ENCODE data around the gene DMRT3. TPM values are rescaled to one million over a fixed set of nuclear protein-coding genes. Genes with fewer than 3 reads are reported as not detected.
"Not testable (repeated sequence)": the region's sequence is repeated elsewhere in the genome, so short reads cannot be mapped to it uniquely, and the experiment has no call there.

The DMRT3 gene
- total RNA-seq, 2 experiments from 2014 or later, result not detected

GRCh38 chr9:998299-999110 lies 22.1 kb downstream of the DMRT3 start:
- H3K36me3 Mint-ChIP-seq (ENCODE audit: low read depth); H3K27me3 Mint-ChIP-seq; H3K9me3 Mint-ChIP-seq; H3K4me1 Mint-ChIP-seq; H3K4me3 Mint-ChIP-seq; DNase-seq; H3K27ac Mint-ChIP-seq; POLR2A ChIA-PET: not testable (repeated sequence)
- CTCF ChIA-PET, result interaction anchor here (0.9 to 7.1 kb wide), 6 partner anchors 9 to 106 kb away, joined by 3 to 78 read pairs (median 3); no protein-coding TSS in a partner anchor

- Mint-ChIP-seq H3K4me1 (peaks cover 7% of the 10 kb centered on the region), H3K9me3 (peaks cover 1% of the 10 kb centered on the region), H3K4me3 (no peak overlapping the region), H3K36me3 (ENCODE audit: low read depth) (no peaks in the 10 kb centered on the region), H3K27ac (no peak overlapping the region), H3K27me3 (no peaks in the 10 kb centered on the region)
- POLR2A ChIA-PET, result no interaction called here
- no peak for DNase-seq
- CTCF ChIA-PET, result interaction anchor here (1.0 to 7.1 kb wide), 3 partner anchors 8 to 110 kb away, joined by 3 to 78 read pairs (median 19); no protein-coding TSS in a partner anchor
Observed at GRCh38 chr9:1001838-1002237, 25.4 kb downstream of the DMRT3 start.

GRCh38 chr9:1002678-1003077 lies 26.2 kb downstream of the DMRT3 start:
- ChIA-PET CTCF (interaction anchor here (7.1 kb wide), 1 partner anchor 110 kb away, joined by 78 read pairs; no protein-coding TSS in a partner anchor), POLR2A (no interaction called here)
- Mint-ChIP-seq H3K4me1 (peaks cover 7% of the 10 kb centered on the region), H3K27ac (no peak overlapping the region), H3K27me3 (peaks cover 3% of the 10 kb centered on the region), H3K4me3 (no peak overlapping the region), H3K36me3 (ENCODE audit: low read depth) (no peaks in the 10 kb centered on the region), H3K9me3 (peaks cover 1% of the 10 kb centered on the region)
- DNase-seq, result no peak

GRCh38 chr9:1005043-1005667 lies 28.7 kb downstream of the DMRT3 start:
- no peak overlapping the region for H3K4me3 Mint-ChIP-seq

GRCh38 chr9:1007312-1007711 lies 30.9 kb downstream of the DMRT3 start:
- no peak overlapping the region for H3K4me3 Mint-ChIP-seq
- no peak overlapping the region for H3K27ac Mint-ChIP-seq
- peaks cover 12% of the 10 kb centered on the region for H3K27me3 Mint-ChIP-seq
- H3K4me1 Mint-ChIP-seq, result peaks cover 16% of the 10 kb centered on the region
- POLR2A ChIA-PET, result no interaction called here
- no peak for DNase-seq
- H3K36me3 Mint-ChIP-seq (ENCODE audit: low read depth), result no peaks in the 10 kb centered on the region
- CTCF ChIA-PET, result interaction anchor here (0.5 to 3.6 kb wide), 4 partner anchors 111 to 660 kb away, joined by 3 to 28 read pairs (median 4); no protein-coding TSS in a partner anchor
- no peaks in the 10 kb centered on the region for H3K9me3 Mint-ChIP-seq

More at GRCh38 chr9:1005043-1005667, 28.7 kb downstream of the DMRT3 start:
- peaks cover 16% of the 10 kb centered on the region for H3K4me1 Mint-ChIP-seq
- DNase-seq, result peak; percentile 42
- no peaks in the 10 kb centered on the region for H3K36me3 Mint-ChIP-seq (ENCODE audit: low read depth)
- POLR2A ChIA-PET, result no interaction called here
- CTCF ChIA-PET, result interaction anchor here (0.6 to 7.1 kb wide), 16 partner anchors 9 to 462 kb away, joined by 3 to 78 read pairs (median 4); no protein-coding TSS in a partner anchor
- H3K9me3 Mint-ChIP-seq, result no peaks in the 10 kb centered on the region
- H3K27ac Mint-ChIP-seq, result no peak overlapping the region
- H3K27me3 Mint-ChIP-seq, result peaks cover 12% of the 10 kb centered on the region

- CTCF ChIA-PET, result interaction anchor here (1.3 to 4.2 kb wide), 10 partner anchors 7 to 174 kb away, joined by 3 to 39 read pairs (median 10); partner anchors contain the start of gene DMRT3
- peaks cover 16% of the 10 kb centered on the region for H3K4me1 Mint-ChIP-seq
Observed at GRCh38 chr9:1008216-1008615, 31.8 kb downstream of the DMRT3 start.

GRCh38 chr9:1009101-1009707 lies 32.7 kb downstream of the DMRT3 start:
- H3K27ac Mint-ChIP-seq, result no peak overlapping the region
- H3K27me3 Mint-ChIP-seq, result peaks cover 16% of the 10 kb centered on the region
- peak; percentile 79 for DNase-seq
- ChIA-PET CTCF (interaction anchor here (0.6 to 4.2 kb wide), 29 partner anchors 8 to 245 kb away, joined by 3 to 39 read pairs (median 3); partner anchors contain the start of gene DMRT3), POLR2A (no interaction called here)
- peaks cover 16% of the 10 kb centered on the region for H3K4me1 Mint-ChIP-seq
- H3K4me3 Mint-ChIP-seq, result no peak overlapping the region
- H3K36me3 Mint-ChIP-seq (ENCODE audit: low read depth), result no peaks in the 10 kb centered on the region
- H3K9me3 Mint-ChIP-seq, result no peaks in the 10 kb centered on the region

More at GRCh38 chr9:1008216-1008615, 31.8 kb downstream of the DMRT3 start:
- no peak overlapping the region for H3K27ac Mint-ChIP-seq
- H3K36me3 Mint-ChIP-seq (ENCODE audit: low read depth), result no peaks in the 10 kb centered on the region
- no peaks in the 10 kb centered on the region for H3K9me3 Mint-ChIP-seq
- DNase-seq, result no peak
- peaks cover 16% of the 10 kb centered on the region for H3K27me3 Mint-ChIP-seq
- POLR2A ChIA-PET, result no interaction called here
- no peak overlapping the region for H3K4me3 Mint-ChIP-seq

- Mint-ChIP-seq H3K27me3 (peaks cover 19% of the 10 kb centered on the region), H3K4me3 (no peak overlapping the region), H3K27ac (no peak overlapping the region), H3K4me1 (peaks cover 8% of the 10 kb centered on the region), H3K36me3 (ENCODE audit: low read depth) (no peaks in the 10 kb centered on the region), H3K9me3 (no peaks in the 10 kb centered on the region)
- ChIA-PET CTCF (interaction anchor here (0.7 kb wide), 1 partner anchor 41 kb away, joined by 3 read pairs; no protein-coding TSS in a partner anchor), POLR2A (no interaction called here)
- no peak for DNase-seq
Observed at GRCh38 chr9:1013021-1013420, 36.6 kb downstream of the DMRT3 start.

- Mint-ChIP-seq H3K27ac (no peak overlapping the region), H3K9me3 (no peaks in the 10 kb centered on the region), H3K4me1 (peaks cover 2% of the 10 kb centered on the region), H3K36me3 (ENCODE audit: low read depth) (no peaks in the 10 kb centered on the region), H3K27me3 (peaks cover 15% of the 10 kb centered on the region), H3K4me3 (no peak overlapping the region)
- CTCF ChIA-PET, result no interaction called here
- POLR2A ChIA-PET, result no interaction called here
- no peak for DNase-seq
Observed at GRCh38 chr9:1014225-1014624, 37.8 kb downstream of the DMRT3 start.

- ChIA-PET POLR2A (no interaction called here), CTCF (no interaction called here)
- no peak overlapping the region for H3K27ac Mint-ChIP-seq
- peaks cover 15% of the 10 kb centered on the region for H3K27me3 Mint-ChIP-seq
- H3K9me3 Mint-ChIP-seq, result no peaks in the 10 kb centered on the region
- no peak for DNase-seq
- H3K36me3 Mint-ChIP-seq (ENCODE audit: low read depth), result no peaks in the 10 kb centered on the region
- H3K4me1 Mint-ChIP-seq, result no peaks in the 10 kb centered on the region
- H3K4me3 Mint-ChIP-seq, result no peak overlapping the region
Observed at GRCh38 chr9:1014640-1015039, 38.2 kb downstream of the DMRT3 start.

GRCh38 chr9:1018121-1018520 lies 41.7 kb downstream of the DMRT3 start:
- Mint-ChIP-seq H3K36me3 (ENCODE audit: low read depth) (no peaks in the 10 kb centered on the region), H3K4me3 (no peak overlapping the region), H3K9me3 (peaks cover 2% of the 10 kb centered on the region), H3K27ac (no peak overlapping the region), H3K4me1 (no peaks in the 10 kb centered on the region), H3K27me3 (peaks cover 19% of the 10 kb centered on the region)
- POLR2A ChIA-PET, result no interaction called here
- DNase-seq, result no peak
- CTCF ChIA-PET, result interaction anchor here (0.6 kb wide), 1 partner anchor 167 kb away, joined by 3 read pairs; no protein-coding TSS in a partner anchor

GRCh38 chr9:1024112-1024511 lies 47.7 kb downstream of the DMRT3 start:
- Mint-ChIP-seq H3K4me1 (no peaks in the 10 kb centered on the region), H3K27ac (no peak overlapping the region), H3K4me3 (no peak overlapping the region), H3K9me3 (peaks cover 2% of the 10 kb centered on the region), H3K36me3 (ENCODE audit: low read depth) (no peaks in the 10 kb centered on the region), H3K27me3 (peaks cover 19% of the 10 kb centered on the region)
- DNase-seq, result no peak
- CTCF ChIA-PET, result interaction anchor here (0.9 kb wide), 1 partner anchor 15 kb away, joined by 3 read pairs; no protein-coding TSS in a partner anchor
- POLR2A ChIA-PET, result no interaction called here

GRCh38 chr9:1025131-1025530 lies 48.7 kb downstream of the DMRT3 start:
- no peaks in the 10 kb centered on the region for H3K36me3 Mint-ChIP-seq (ENCODE audit: low read depth)
- no peak for DNase-seq
- peaks cover 2% of the 10 kb centered on the region for H3K9me3 Mint-ChIP-seq
- CTCF ChIA-PET, result no interaction called here
- no peak overlapping the region for H3K27ac Mint-ChIP-seq
- POLR2A ChIA-PET, result no interaction called here
- H3K4me3 Mint-ChIP-seq, result no peak overlapping the region
- peaks cover 21% of the 10 kb centered on the region for H3K27me3 Mint-ChIP-seq
- H3K4me1 Mint-ChIP-seq, result no peaks in the 10 kb centered on the region
